Endothelial cell of umbilical vein (primary cell): ENCODE results near the gene SPG7. TPM values are rescaled to one million over a fixed set of nuclear protein-coding genes. Genes with fewer than 3 reads are reported as not detected.

Experiments
- BruUV-seq: library from RNA; stranded (reverse); fragments of 400-500 nt; replicated peaks from 2 replicates; lab custom pipeline; 2021; lab: Mats Ljungman, UMichigan
- CTCF ChIA-PET: fragments of 300-600, 350-600 bp; sonication (Branson Sonifier 250); formaldehyde crosslinking; loops from one replicate; lab custom pipeline; 2021; ENCODE audit warnings: antibody characterized with exemption, inconsistent platforms; lab: Charles Lee
- POLR2A ChIA-PET: fragments of 300-600, 350-600 bp; sonication (Branson Sonifier 250); formaldehyde crosslinking; loops from one replicate; lab custom pipeline; 2021; ENCODE audit warnings: antibody characterized with exemption, inconsistent platforms; lab: Charles Lee
- DNase-seq: peaks from one replicate; pipeline ENCODE4 v3.0.0-alpha.2; 2011; ENCODE audit warnings: low read depth, low spot score
- FAIRE-seq: peaks from 2 replicates; lab custom pipeline; 2011; peaks lifted over from hg19 to GRCh38; lab: Jason Lieb, UNC
- H2AFZ ChIP-seq: 2 replicates; pipeline ENCODE4 v1.6.0; 2012; ENCODE audit warnings: low read depth, low read length, control low read depth, inconsistent platforms
- H3K27ac ChIP-seq: 2 replicates; pipeline ENCODE4 v1.5.1; 2011; ENCODE audit warnings: low read depth, mild to moderate bottlenecking, control low read depth, low read length, moderate library complexity; ENCODE audit not compliant: insufficient read depth
- H3K27me3 ChIP-seq, 2 experiments: 2 replicates each; pipeline versions ENCODE4 v1.6.0 to v1.6.1; 2011; ENCODE audit warnings: low read length in 2 of 2, mixed read lengths in 1 of 2; ENCODE audit not compliant: control insufficient read depth in 2 of 2, insufficient read depth in 2 of 2
- H3K36me3 ChIP-seq, 2 experiments: 2 replicates in 1 of 2; 3 replicates in 1 of 2; pipeline ENCODE4 v1.5.1; 2011; ENCODE audit warnings: low read length in 2 of 2, mild to moderate bottlenecking in 1 of 2, moderate library complexity in 1 of 2; ENCODE audit not compliant: control insufficient read depth in 2 of 2, insufficient read depth in 2 of 2; ENCODE audit errors: extremely low read depth in 1 of 2
- H3K4me1 ChIP-seq: 3 replicates; pipeline ENCODE4 v1.5.1; 2011; ENCODE audit warnings: mild to moderate bottlenecking, low read length; ENCODE audit not compliant: control insufficient read depth, insufficient read depth; ENCODE audit errors: extremely low read depth
- H3K4me2 ChIP-seq: 2 replicates; pipeline ENCODE4 v1.6.1; 2011; ENCODE audit warnings: low read length, control low read depth, mixed read lengths; ENCODE audit not compliant: insufficient read depth
- H3K4me3 ChIP-seq, 3 experiments: fragments of 200-600 bp in 1 of 3; sonication (generic), shearing (Covaris generic) in 1 of 3; replicated peaks in 1 of 3; 2 replicates each; pipeline ENCODE4 v1.5.1; 2011 to 2016; ENCODE audit warnings: control low read depth in 3 of 3, low read length in 3 of 3, mild to moderate bottlenecking in 2 of 3, inconsistent platforms in 1 of 3, low read depth in 1 of 3, moderate library complexity in 1 of 3; ENCODE audit not compliant: insufficient read depth in 1 of 3
- H3K79me2 ChIP-seq: 2 replicates; pipeline ENCODE4 v1.6.0; 2012; ENCODE audit warnings: low read length, inconsistent platforms; ENCODE audit not compliant: control insufficient read depth, insufficient read depth
- H3K9ac ChIP-seq: replicated peaks from 2 replicates; pipeline ENCODE3; 2011; ENCODE audit warnings: low read length, control low read depth; ENCODE audit not compliant: insufficient read depth; ENCODE audit errors: extremely low read depth
- H3K9me1 ChIP-seq: replicated peaks from 3 replicates; pipeline ENCODE4 v1.6.0; 2011; ENCODE audit warnings: mild to moderate bottlenecking, low read length; ENCODE audit not compliant: control insufficient read depth, insufficient read depth; ENCODE audit errors: extremely low read depth
- H3K9me3 ChIP-seq: replicated peaks from 2 replicates; pipeline ENCODE4 v1.5.1; 2012; ENCODE audit warnings: low read length, inconsistent platforms; ENCODE audit not compliant: control insufficient read depth, insufficient read depth
- H4K20me1 ChIP-seq: replicated peaks from 2 replicates; pipeline ENCODE3; 2011; ENCODE audit warnings: mild to moderate bottlenecking, low read length; ENCODE audit not compliant: control insufficient read depth, insufficient read depth; ENCODE audit errors: extremely low read depth
- EZH2 ChIP-seq: IDR thresholded peaks from 2 replicates; pipeline ENCODE4 v1.6.1; 2012; ENCODE audit warnings: borderline replicate concordance, low read depth, mild to moderate bottlenecking, moderate library complexity, low read length, inconsistent platforms; ENCODE audit not compliant: severe bottlenecking
- FOS ChIP-seq: IDR thresholded peaks from 2 replicates; pipeline ENCODE4 v1.6.1; 2011; ENCODE audit warnings: mild to moderate bottlenecking, low read length, moderate library complexity, borderline replicate concordance; ENCODE audit not compliant: insufficient read depth
- GATA2 ChIP-seq: IDR thresholded peaks from 2 replicates; pipeline ENCODE4 v1.7.0; 2011; ENCODE audit warnings: low read depth, mild to moderate bottlenecking, moderate library complexity, mixed read lengths, low read length; ENCODE audit not compliant: insufficient read length, insufficient read depth
- JUN ChIP-seq: IDR thresholded peaks from 2 replicates; pipeline ENCODE4 v1.6.1; 2011; ENCODE audit warnings: borderline replicate concordance, low read depth; ENCODE audit not compliant: insufficient read length, insufficient read depth
- POLR2A ChIP-seq: IDR thresholded peaks from 2 replicates; pipeline ENCODE4 v1.6.1; 2012; ENCODE audit warnings: low read depth, mild to moderate bottlenecking, control low read depth, low read length
- POLR2AphosphoS5 ChIP-seq: IDR thresholded peaks from 2 replicates; pipeline ENCODE4 v1.6.1; 2012; ENCODE audit warnings: low read depth, mild to moderate bottlenecking, control low read depth, low read length, moderate library complexity; ENCODE audit not compliant: insufficient read depth
- dilution Hi-C: fragments of 300-500 bp; cut with MboI; formaldehyde crosslinking; loops from one replicate; pipeline ENCODE4 v1.15.0; 2019; ENCODE audit warnings: low sequenced_read_pairs; ENCODE audit not compliant: extremely low pct_ligation_motif_present
- intact Hi-C: fragments of 100-400 bp; cut with micrococcal nuclease; formaldehyde crosslinking; loops from one replicate; pipeline ENCODE4 v1.10.0; 2022
- polyA plus RNA-seq, 4 experiments: library from polyadenylated mRNA; depleted of rRNA in 3 of 4; stranded (reverse) in 3 of 4; unstranded in 1 of 4; fragments of >200 nt; gene quantifications; 2 replicates each; pipeline versions ENCODE4 v1.2.1 to v1.2.3, GENCODE V29; 2011 to 2012; ENCODE audit warnings: missing spikeins in 1 of 4
- total RNA-seq: library from RNA; stranded (reverse); gene quantifications from 2 replicates; pipeline ENCODE4 v1.2.3, GENCODE V29; 2021
- TF ChIP-seq, protein P1 (sequence below), 2 donors: IDR thresholded peaks; 1 replicate in 1 of 2; 2 replicates in 1 of 2; pipeline ENCODE4 v1.5.1; 2011; ENCODE audit warnings: low read length in 2 of 2, mild to moderate bottlenecking in 2 of 2, moderate library complexity in 2 of 2, control low read depth in 1 of 2, inconsistent platforms in 1 of 2, low read depth in 1 of 2; ENCODE audit not compliant: insufficient read depth in 1 of 2; ENCODE audit errors: extremely low read depth in 1 of 2

The SPG7 gene
- total and polyA plus RNA-seq, 2 donors (not counting 3 experiments of a cell fraction or from before 2014, with no cell fraction given) = 90.2 to 146 TPM

- H3K9me1 ChIP-seq = no peaks in the 10 kb centered on the region
- H3K27ac ChIP-seq = no peak overlapping the region
- TF ChIP-seq JUN = no peak
- TF ChIP-seq POLR2AphosphoS5 = no peak
- no peak for TF ChIP-seq GATA2
- TF ChIP-seq, protein P1, sequence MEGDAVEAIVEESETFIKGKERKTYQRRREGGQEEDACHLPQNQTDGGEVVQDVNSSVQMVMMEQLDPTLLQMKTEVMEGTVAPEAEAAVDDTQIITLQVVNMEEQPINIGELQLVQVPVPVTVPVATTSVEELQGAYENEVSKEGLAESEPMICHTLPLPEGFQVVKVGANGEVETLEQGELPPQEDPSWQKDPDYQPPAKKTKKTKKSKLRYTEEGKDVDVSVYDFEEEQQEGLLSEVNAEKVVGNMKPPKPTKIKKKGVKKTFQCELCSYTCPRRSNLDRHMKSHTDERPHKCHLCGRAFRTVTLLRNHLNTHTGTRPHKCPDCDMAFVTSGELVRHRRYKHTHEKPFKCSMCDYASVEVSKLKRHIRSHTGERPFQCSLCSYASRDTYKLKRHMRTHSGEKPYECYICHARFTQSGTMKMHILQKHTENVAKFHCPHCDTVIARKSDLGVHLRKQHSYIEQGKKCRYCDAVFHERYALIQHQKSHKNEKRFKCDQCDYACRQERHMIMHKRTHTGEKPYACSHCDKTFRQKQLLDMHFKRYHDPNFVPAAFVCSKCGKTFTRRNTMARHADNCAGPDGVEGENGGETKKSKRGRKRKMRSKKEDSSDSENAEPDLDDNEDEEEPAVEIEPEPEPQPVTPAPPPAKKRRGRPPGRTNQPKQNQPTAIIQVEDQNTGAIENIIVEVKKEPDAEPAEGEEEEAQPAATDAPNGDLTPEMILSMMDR (IDR thresholded peaks at IDR 0.05; ENCODE audit: extremely low read depth in 1 of 2, insufficient read depth in 1 of 2, low read depth in 1 of 2, low read length in 2 of 2) = no peak
- BruUV-seq = no TSS peak
- H3K27me3 ChIP-seq = no peaks in the 10 kb centered on the region
- DNase-seq (no peak), FAIRE-seq (no peak)
- no peaks in the 10 kb centered on the region for H3K9me3 ChIP-seq
- no peaks in the 10 kb centered on the region for H3K79me2 ChIP-seq
- no peaks in the 10 kb centered on the region for H4K20me1 ChIP-seq
- intact Hi-C loops = no loop called here
- H3K9ac ChIP-seq = no peak overlapping the region
- ChIA-PET POLR2A (no interaction called here), CTCF (no interaction called here)
- dilution Hi-C loops = no loop called here
- no peak overlapping the region for H3K4me3 ChIP-seq
- peaks cover 15% of the 10 kb centered on the region for H3K4me1 ChIP-seq
- H2AFZ ChIP-seq = no peak overlapping the region
- no peak overlapping the region for H3K4me2 ChIP-seq
- no peaks in the 10 kb centered on the region for H3K36me3 ChIP-seq
Observed at GRCh38 chr16:89586218-89586617, 78.0 kb downstream of the SPG7 start.

GRCh38 chr16:89586853-89587252, 78.7 kb downstream of the SPG7 start:
- Histone ChIP-seq H3K9me1 (no peaks in the 10 kb centered on the region), H3K27ac (no peak overlapping the region)
- CTCF ChIA-PET = no interaction called here

More at GRCh38 chr16:89586853-89587252, 78.7 kb downstream of the SPG7 start:
- Histone ChIP-seq H3K9me3 (no peaks in the 10 kb centered on the region), H3K36me3 (no peaks in the 10 kb centered on the region), H3K9ac (no peak overlapping the region), H3K79me2 (no peaks in the 10 kb centered on the region), H3K4me2 (no peak overlapping the region), H3K27me3 (no peaks in the 10 kb centered on the region), H3K4me3 (no peak overlapping the region), H3K4me1 (peaks cover 10% of the 10 kb centered on the region), H4K20me1 (no peaks in the 10 kb centered on the region), H2AFZ (no peak overlapping the region)
- intact Hi-C loops (no loop called here), dilution Hi-C loops (no loop called here)
- no peak for TF ChIP-seq GATA2
- no peak for TF ChIP-seq EZH2
- no peak for TF ChIP-seq POLR2A
- TF ChIP-seq POLR2AphosphoS5 = no peak
- TF ChIP-seq, protein P1 (IDR thresholded peaks at IDR 0.05; ENCODE audit: extremely low read depth in 1 of 2, insufficient read depth in 1 of 2, low read depth in 1 of 2, low read length in 2 of 2) = no peak
- no peak for TF ChIP-seq FOS
- DNase-seq (no peak), FAIRE-seq (no peak)
- POLR2A ChIA-PET = no interaction called here
- no TSS peak for BruUV-seq
